ENCODE measurements around the gene HDGF.

HDGF gene

DNA sequence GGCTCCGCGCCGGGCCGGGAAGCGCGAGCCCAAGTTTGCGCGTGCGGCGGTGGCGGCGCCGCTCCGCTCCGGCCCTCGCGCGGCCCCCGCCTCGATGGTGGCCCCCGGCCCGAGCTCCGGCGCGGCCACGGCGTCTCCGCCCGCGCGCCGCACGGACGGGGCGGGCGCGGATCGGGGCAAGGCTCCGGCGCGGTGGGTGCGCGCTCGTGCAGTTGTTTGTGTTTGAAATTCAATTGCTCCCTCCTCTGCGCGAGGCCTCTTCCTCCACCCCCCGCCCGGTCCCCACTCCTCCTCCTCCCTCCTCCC is at the start of gene HDGF:
Gene HDGF (minus strand): TSS at position 225 of the 306 bp plus-strand sequence. CDS start 246 bp downstream, outside the sequence.
- no peak for DNase-seq

DNA sequence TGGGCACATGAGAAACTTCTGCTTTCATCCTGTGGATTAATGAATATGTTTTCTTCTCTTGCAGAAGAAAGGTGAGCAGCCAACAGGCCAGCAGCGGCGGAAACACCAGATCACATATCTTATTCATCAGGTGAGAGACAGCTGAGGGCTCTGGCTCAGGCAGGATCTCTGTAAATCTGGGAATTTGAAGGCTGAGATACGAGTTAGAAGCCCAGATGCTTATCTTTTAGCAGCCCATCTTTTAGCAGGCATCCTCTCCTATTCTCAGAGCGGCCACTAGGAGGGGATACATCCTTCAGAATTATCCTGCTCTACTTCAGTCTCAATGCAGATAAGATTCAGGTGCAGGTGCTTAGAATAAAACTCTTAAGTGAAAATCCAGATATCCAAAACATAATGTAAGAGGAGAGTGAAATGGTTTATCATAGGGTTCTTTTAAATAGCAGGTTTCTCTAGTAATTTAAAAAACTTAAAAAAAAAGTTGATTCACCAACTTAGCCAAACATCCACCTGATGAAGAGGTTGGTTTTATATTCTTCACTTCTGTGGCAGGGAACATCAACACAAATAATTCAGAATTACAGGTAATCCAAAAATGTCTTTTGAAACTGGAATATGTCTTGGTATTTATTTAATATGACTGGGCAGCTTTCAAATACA is 45.9 kb upstream of the HDGF start:
- DNase-seq: no peak

DNA sequence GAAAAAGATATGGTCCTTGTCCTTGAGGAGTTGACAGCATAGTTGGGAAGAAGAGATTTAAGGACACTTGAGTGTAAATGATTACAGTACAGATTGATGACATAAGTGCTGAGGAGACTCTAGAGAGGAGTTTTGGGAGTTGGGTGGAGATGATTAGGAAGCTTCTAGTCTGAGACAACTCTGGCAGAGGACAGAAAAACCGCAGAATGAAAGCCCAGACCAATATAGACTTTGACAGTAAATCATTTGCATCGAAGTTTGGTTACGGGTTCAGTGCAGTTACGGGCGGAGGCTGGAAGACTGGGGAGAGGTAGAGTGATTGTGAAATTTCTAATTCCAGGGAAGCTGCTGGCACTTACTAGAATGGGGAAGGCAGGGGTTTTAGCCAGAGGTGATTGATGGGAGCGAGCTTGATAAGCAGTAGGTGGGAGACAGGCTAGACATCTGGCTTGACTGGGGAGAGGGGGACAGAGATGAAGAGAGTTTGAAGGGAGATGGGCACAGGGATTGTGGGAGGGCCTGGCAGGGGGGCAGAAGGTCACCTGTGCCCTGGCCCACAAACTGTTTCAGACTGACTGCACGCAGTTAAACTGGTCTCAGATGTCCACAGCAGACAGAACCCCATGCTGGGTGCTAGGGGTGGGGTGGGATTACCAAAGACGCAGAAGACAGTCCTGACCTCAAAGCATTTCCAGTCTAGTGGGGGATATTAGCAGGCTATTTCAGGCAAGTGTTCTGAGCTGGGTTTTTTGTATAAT is 45.0 kb upstream of the HDGF start:
- DNase-seq: no peak

DNA sequence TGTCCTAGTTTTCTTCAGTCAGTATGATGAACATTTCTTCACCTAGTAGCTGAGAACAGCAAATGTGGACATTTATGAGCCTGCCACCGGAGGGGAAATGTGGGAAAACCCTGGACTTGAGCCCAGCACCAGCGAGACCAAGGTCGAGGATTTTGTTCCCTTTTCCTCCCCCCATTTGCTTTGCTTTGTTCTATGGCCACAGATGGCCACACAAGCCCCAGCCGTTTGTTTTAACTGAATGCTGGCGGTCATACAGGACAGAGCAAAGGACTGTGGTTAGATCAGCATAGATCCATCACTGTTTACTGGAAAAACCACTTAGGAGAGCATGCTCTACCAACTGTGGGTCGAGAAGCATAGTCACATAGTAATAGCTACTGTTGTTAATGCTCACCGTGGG is 44.3 kb upstream of the HDGF start:
- no peak for DNase-seq

DNA sequence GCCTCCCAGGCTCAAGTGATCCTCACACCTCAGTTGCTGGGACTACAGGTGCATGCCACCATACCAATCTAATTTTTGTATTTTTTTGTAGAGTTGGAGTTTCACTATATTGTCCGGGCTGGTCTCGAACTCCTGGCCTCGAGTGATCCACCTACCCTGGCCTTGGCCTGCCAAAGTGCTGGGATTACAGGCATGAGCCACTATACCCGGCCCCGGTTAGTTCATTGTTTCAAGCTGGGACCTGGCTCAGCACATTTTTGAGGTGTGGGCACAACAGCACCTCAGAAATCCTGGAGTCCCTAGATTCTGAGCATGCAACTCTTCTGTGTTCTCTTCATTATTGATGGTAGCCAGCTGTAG is 43.9 kb upstream of the HDGF start:
- DNase-seq: no peak

DNA sequence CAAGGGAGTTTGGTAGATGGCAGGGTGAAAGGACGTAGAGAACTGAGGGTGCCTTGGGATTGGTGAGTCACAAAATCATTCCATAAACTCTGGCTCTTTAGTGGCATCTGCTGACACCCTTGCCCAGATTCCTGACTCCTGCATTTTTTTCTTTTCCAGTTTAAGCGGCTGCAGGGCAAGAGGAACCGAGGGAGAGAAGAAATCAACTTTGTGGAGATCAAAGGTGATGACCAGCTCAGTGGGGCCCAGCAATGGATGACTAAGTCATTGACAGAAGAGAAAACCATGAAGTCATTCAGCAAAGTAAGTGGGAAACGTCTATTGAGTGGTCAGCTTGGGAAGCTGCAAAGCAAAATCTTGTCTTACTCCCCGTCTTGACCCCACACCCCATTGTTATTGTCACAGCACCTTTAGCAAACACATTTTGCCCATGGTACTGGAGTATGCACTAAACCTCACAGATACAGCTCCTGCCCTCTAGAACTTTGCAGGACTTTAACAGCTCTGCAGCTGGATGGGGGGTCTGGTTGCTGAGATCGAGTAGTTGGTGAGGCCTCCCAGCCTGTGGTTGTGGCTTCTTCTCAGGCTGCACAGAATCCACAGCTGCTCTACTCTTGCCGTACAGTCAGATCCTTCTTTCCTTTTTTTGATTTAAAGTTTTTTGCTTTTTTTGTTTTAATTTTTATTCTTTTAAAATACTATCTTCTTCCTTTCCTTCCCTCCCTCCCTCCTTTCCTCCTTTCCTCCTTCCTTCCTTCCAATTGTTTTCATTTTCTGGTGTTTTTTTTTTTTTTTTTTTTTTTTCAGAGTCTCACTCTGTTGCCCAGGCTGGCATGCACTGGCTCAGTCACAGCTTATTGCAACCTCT is 43.3 kb upstream of the HDGF start:
- DNase-seq: no peak

DNA sequence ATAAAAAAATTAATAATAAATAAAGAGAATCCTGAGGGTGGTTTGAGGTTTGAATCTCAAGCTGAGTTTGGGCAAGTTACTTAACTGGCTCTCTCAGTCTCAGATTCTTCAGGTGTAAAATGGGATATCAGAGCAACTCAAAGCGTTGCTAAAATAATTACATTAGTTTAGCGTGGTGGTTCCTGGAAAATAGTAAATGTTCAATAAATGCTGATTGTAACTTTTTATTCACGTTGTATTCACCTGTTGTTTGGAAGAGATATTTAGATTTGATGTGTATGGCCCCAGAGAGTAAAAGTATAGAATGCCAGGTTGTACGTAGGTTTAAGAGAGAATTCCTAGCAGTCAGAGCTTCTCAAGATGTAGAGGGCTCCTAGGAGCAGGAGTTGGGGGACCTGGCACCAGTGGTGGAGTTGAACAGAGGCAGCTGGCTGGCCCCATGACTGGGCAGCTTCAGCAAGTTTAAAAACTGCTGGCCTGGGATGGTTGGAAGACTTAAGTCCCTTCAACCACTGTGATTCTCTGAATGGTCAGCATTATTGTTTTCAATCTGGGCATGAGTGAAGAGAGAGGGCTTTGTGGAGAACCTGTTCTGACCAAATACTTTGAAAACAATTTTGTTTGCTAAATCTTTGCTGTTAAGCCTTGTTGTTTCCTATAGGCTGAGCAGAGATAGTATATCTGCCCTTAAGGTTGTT is 38.3 kb upstream of the HDGF start:
- DNase-seq: no peak

DNA sequence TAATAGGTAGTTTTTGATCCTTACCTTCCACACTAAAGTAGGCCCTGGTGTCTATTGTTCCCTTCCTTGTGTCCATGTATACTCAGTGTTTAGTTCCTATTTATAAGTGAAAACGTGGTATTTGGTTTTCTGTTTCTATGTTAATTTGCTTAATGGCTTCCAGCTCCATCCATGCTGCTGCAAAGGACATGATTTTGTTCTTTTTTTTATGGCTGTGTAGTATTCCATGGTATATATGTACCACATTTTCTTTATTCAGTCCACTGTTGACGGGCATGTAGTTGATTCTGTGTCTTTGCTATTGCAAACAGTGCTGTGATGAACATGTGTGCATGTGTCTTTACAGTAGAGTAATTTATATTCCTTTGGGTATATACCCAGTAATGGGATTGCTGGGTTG is 36.7 kb upstream of the HDGF start:
- DNase-seq: no peak

DNA sequence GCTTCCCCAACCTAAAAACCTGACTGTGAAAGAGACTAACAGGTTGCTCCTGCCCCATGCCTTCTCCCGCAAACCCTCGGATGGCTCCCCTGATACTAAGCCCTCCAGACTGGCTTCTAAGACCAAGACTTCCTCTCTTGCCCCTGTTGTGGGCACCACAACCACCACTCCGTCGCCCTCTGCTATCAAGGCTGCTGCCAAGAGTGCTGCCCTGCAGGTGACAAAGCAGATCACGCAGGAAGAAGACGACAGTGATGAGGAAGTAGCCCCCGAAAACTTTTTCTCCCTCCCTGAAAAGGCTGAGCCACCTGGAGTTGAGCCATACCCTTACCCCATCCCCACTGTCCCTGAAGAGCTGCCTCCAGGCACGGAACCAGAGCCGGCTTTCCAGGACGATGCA is 35.2 kb upstream of the HDGF start:
- DNase-seq: peak; percentile 43

DNA sequence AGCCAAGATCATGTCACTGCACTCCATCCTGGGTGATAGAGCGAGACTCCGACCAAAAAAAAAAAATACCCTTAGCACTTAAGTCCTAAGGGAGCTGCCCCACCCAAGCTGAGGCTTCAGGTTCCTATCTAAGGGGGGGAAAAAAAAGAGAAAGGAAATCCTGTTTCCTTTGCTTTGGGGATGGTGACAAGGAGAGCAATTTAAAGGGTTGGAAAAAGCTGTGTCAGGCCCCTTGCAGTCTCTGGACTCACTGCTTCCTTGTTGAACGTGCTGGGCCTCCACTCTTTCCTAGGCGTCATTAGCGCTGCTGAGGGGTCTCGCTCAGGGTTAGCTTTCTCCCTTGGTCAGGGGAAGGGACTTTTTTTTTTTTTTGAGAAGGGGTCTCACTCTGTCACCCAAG is 34.0 kb upstream of the HDGF start:
- DNase-seq: no peak

DNA sequence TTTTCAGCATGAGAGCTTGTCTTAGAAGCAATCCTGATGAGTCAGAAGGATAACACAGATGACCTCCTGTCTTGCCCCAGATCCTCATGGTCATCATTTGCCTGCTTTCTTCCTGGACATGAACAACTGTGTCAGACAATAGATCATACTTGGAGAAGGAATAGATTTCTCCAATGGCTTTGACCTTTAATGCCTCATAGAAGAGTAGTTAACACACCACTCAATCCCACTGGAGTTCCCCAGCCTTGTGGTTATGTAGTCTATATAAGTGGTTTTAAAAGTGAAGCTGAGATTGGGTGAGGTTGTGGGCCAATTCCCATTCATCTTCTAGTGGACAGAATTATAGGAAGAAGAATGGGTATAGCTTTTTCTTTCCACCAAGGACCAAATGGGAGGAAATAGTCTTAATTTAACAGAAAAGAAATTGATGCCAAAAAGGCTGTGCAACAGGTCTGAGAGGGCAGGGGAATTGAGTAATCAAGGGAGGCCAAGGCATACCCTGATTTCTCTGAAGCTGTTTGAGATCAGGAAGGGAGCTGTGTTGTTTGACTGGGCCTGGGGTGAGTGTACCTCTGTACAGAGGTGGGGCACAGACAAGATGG is 30.2 kb upstream of the HDGF start:
- no peak for DNase-seq

DNA sequence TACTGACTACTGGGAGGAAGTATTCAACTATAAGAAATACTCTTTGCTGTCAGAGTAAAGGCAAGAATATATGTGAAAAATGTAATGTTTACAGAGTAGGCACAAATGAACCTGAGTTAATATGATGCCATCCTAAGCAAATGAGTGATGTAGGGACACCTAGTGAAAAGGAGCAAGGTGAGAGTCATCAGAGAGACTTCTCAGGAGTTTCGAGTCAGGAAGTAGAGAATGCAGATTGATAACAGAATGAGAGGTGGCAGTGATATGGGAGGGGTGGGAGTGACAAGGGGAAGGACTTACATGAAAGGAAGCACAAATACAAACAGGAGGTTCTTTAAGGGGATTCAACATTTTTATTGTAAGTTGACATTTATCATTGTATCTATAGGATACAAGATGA is 26.1 kb upstream of the HDGF start:
- DNase-seq: no peak

DNA sequence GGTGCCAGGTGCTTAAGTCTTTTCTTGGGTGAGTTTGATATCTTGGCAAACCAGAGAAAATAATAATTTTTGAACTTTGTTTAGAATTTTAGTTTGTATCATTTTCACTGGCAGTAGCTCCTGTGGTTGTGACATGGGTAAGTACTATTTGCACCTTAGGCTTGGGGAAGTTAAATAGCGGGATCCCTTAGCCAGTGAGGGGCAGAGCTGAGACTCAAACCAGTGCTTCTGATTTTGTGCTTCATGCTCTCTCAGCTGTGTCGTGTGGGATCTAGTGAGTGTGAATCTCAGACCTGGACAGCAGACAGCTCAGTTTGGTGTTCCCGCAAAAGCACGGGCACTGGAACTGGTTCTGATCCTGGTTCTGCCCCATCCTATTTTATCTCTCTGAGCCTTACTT is 25.5 kb upstream of the HDGF start:
- DNase-seq: no peak

DNA sequence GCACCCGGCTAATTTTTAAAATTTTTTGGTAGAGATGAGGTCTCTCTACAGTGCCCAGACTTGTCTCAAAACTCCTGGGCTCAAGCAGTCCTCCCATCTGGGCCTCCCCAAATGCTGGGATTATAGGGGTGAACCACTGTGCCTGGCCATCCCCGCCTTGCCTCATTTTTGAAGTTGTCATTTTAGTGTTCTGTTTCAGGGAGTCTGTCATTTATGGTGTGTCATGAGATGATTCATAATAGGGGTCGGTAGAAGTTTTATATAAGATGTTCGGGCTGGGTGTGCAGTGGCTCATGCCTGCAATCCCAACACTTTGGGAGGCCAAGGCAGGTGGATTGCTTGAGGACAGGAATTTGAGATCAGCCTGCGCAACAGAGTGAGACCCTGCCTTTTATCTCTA is 24.3 kb upstream of the HDGF start:
- DNase-seq: no peak

DNA sequence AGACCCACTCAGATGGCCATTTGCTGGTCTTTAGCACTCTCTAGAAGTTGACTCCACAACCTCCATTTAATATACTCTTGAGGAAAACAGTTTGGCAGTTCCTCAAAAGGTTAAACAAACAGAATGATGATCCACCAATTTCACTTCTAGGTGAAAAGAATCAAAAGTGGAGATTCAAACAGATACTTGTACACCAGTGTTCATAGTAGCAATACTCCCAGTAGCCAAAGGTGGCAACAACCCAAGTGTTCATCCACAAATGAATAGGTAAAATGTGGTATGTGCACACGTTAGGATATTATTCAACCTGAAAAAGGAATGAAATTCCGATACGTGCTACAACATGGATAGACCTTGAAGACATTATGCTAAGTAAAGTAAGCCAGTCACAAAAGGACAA is 22.1 kb upstream of the HDGF start:
- DNase-seq: no peak

DNA sequence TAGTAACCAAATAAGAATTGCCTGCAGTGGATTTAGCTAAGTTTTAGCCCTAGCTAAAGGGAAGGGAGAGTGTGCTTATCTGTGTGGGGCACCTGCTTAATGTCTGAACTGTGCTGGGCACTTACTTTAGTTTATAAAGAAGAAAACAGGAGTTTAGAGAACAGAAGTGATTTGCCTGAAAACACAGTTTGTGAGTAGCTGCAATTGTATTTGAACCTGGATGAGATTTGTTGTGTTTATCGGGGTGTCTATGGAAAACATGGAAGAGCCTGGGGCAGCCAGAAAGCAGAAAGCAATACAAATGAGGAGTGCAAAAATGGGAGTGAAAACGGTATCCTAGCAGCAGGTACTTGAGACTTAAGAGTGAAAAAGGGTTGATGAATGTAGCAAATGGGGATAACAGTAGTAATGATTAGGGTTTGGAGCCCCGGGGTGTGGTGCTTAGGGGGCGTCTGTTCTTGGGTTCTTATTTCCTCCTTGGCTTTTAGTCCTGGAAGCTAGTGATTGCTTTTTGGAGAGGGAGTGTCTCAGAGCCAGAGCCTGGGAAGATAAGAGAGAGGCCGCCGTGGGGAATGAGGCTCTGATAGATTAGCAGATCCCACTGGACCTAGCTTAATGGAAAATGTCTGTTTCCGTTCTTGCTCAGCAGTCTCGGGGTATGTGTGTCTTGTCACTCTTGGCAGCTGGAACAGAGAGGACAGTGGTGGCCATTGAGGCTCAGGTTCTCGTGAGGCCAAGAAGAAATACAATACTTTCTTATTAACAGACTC is 21.4 kb upstream of the HDGF start:
- no peak for DNase-seq

DNA sequence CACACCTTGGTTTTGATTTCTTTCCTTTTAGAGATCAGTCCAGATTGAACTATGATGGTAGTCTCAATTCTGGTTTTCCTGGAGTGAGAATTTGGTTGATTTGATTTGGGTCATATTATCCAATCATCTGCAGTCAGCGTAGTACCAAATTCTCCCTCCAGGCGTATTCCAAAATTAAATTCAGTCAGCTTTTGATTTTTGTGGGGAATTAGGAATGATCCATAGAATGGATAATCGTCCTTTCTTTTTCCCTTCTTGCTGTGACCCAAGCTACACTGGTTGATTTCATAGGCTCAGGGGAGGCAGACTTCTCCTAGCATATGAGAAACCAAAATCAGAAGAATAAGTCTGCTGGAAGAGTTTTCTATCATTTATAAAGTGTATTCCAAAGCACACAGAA is 20.7 kb upstream of the HDGF start:
- DNase-seq: no peak

DNA sequence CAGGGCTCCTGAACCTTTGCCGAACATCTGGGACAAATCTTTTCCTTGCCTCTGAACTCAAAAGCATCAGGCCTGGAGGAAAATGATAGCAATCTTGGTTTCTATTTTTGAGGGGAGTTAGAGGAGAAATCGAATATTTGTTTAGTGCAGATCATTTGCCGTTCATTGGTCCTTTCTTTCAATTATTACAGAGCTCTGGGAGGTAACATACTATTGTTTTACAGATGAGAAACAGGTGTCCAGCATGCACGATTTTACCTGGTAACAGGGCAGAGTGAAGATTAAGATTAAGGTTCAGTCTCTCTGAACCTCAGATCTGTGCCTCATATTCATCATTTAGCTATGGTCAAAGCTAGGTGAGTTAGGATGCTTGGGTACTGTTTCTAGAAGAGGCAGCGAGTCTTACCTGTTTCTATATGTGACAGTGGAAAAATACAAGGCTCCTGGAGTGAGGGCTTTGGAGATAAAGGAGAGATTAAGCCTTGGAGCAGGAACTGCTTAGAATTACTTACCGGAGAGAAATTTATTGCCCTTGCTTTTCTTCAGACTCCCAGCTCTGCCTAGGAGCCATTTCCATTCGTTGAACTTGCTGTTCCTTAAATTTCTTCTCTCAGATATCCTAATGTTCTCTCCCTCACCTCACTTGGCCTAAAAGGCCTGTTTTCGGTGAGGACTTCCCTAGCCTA is 17.3 kb upstream of the HDGF start:
- DNase-seq: no peak

DNA sequence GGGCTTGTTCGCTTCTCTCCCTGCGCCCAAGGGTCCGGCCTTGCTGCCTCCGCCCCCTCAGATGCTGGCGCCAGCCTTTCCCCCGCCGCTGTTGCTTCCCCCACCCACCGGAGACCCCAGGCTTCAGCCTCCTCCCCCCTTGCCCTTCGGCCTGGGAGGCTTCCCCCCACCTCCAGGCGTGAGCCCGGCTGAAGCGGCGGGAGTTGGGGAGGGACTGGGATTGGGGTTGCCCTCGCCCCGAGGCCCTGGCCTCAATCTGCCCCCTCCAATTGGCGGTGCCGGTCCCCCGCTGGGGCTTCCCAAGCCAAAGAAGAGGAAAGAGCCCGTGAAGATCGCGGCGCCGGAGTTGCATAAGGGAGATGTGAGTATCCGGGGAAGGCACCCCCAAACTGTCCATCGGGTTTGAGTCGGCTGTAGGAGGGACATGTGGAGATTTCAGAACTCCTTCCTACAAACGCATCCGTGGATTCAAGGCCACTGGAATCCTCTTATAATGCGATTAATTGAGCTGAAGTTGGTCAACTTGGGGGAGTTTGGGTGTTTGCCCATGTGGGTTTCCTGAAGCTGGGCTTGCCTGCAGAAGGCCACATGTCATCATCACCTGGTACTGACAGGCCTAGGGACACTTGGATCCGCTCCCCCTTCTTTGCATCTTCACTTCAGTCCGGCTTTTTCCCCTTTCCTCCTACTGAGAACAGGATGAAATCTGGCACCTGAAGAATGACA is 16.6 kb upstream of the HDGF start:
- peak; percentile 78 for DNase-seq

DNA sequence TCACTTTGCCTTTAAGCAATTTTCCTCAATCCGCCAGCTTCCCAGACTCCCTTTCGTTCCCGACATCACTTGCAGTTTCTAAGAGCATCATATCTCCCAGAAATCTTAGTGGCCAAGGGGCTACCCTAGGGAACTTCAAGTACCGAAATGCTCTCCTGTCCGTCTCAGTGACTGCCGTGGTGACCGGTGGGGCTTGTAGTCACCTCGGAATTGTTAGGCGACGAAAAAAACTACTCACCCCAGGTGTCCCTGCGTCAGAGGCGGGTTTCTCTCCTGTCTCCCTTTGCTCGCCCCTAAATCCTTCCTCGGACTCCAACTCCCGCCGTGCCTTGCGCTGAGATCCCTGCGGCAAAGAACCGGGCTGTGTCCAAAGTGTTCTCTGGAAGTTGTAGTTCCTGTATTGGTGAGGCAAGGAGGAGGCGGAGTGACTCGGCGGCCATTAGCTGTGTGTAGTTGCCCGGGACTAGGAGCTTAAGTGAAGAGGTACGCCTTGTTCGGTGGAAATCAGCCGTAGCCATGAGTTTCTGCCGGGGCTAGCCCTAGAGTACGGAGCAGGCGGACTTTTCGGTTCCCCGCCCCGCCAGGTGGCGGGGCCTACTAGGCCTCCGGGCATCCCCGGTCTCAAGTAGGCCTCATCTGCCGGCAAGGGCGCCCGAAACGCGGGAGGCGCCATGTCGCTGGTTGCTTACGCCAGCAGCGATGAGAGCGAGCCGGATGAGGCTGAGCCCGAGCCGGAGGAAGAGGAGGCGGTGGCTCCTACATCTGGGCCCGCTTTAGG is 15.8 kb upstream of the HDGF start, which contains the start of gene PRCC:
Gene PRCC (plus strand): TSS at position 435 of the 778 bp plus-strand sequence. CDS start 237 bp downstream, at position 672.
- DNase-seq: peak; percentile 94

Data from activated CD8-positive, alpha-beta memory T cell treated with anti-CD3 and anti-CD28 coated beads for 24 hours (primary cell).